SHP77 treated with DMSO at 0.1 percent for 48 hours (cell line): ENCODE results near the gene PIAS4.

Source experiments
- DNase-seq: peaks from one replicate; lab custom pipeline; 2025; lab: John Stamatoyannopoulos, UW

The PIAS4 gene

GRCh38 chr19:4059891-4060620, 52.5 kb downstream of the PIAS4 start:
- no peak for DNase-seq

- DNase-seq, result no peak
Measured at GRCh38 chr19:4060621-4061177, 53.2 kb downstream of the PIAS4 start.

- DNase-seq, result no peak
Measured at GRCh38 chr19:4061178-4061682, 53.7 kb downstream of the PIAS4 start.

- DNase-seq, result no peak
Measured at GRCh38 chr19:4061683-4062418, 54.3 kb downstream of the PIAS4 start.

GRCh38 chr19:4062419-4063368, 55.2 kb downstream of the PIAS4 start:
- DNase-seq, result no peak

- DNase-seq, result no peak
Measured at GRCh38 chr19:4063369-4064148, 56.0 kb downstream of the PIAS4 start.

GRCh38 chr19:4064149-4064495, 56.6 kb downstream of the PIAS4 start:
- no peak for DNase-seq

- no peak for DNase-seq
Measured at GRCh38 chr19:4064496-4065260, 57.1 kb downstream of the PIAS4 start.

- peak; percentile 75 for DNase-seq
Measured at GRCh38 chr19:4065430-4066175, 58.1 kb downstream of the PIAS4 start.

- DNase-seq, result no peak
Measured at GRCh38 chr19:4066176-4066606, 58.7 kb downstream of the PIAS4 start.

GRCh38 chr19:4066682-4067395, 59.3 kb downstream of the PIAS4 start, which contains the start of gene ZBTB7A:
Gene ZBTB7A (minus strand): TSS chr19:4066899. CDS start chr19:4055232, 11,667 bp downstream.
- no peak for DNase-seq

GRCh38 chr19:4067396-4068046, 60.0 kb downstream of the PIAS4 start:
- no peak for DNase-seq

GRCh38 chr19:4068047-4068966, 60.8 kb downstream of the PIAS4 start:
- DNase-seq, result no peak

GRCh38 chr19:4069331-4069959, 61.9 kb downstream of the PIAS4 start:
- DNase-seq, result no peak

- DNase-seq, result no peak
Measured at GRCh38 chr19:4071610-4072009, 64.1 kb downstream of the PIAS4 start.

GRCh38 chr19:4075373-4075772, 67.8 kb downstream of the PIAS4 start:
- no peak for DNase-seq

GRCh38 chr19:4077007-4077374, 69.5 kb downstream of the PIAS4 start:
- DNase-seq, result no peak
